Bronchial epithelial cell (primary cell): Measurements from ENCODE around the gene APMAP. TPM values are rescaled to one million over a fixed set of nuclear protein-coding genes. Genes with fewer than 3 reads are reported as not detected.

Experiments used
- DNase-seq: peaks from one replicate; pipeline ENCODE4 v3.0.0-alpha.2; 2010; ENCODE audit warnings: low read depth
- FAIRE-seq: peaks from 2 replicates; lab custom pipeline; 2011; peaks lifted over from hg19 to GRCh38; lab: Jason Lieb, UNC
- H3K27me3 ChIP-seq: 2 replicates; pipeline ENCODE4 v1.5.1; 2011; ENCODE audit warnings: low read length; ENCODE audit not compliant: control insufficient read depth, insufficient read depth
- H3K36me3 ChIP-seq: 2 replicates; pipeline ENCODE4 v1.5.1; 2011; ENCODE audit warnings: low read length; ENCODE audit not compliant: control insufficient read depth, insufficient read depth
- H3K4me3 ChIP-seq: 2 replicates; pipeline ENCODE4 v1.5.1; 2011; ENCODE audit warnings: mild to moderate bottlenecking, low read depth, low read length, control low read depth
- CTCF ChIP-seq: IDR thresholded peaks from 2 replicates; pipeline ENCODE4 v1.5.1; 2011; ENCODE audit warnings: mild to moderate bottlenecking, moderate library complexity, low read length, control low read depth, inconsistent platforms; ENCODE audit not compliant: insufficient read depth, severe bottlenecking
- total RNA-seq: library from RNA; depleted of rRNA; stranded (reverse); fragments of >200 nt; gene quantifications from 2 replicates; pipeline ENCODE4 v1.2.1, GENCODE V29; 2014

APMAP gene
- total RNA-seq, 1 donor from 2014 or later: 207 TPM

- no peak for DNase-seq
- H3K27me3 ChIP-seq: peaks cover 1% of the 10 kb centered on the region
- TF ChIP-seq CTCF: no peak
- FAIRE-seq: no peak
- H3K36me3 ChIP-seq: no peaks in the 10 kb centered on the region
- H3K4me3 ChIP-seq: no peak overlapping the region
Measured at GRCh38 chr20:25038103-25038410, 45.5 kb upstream of the APMAP start.

DNA sequence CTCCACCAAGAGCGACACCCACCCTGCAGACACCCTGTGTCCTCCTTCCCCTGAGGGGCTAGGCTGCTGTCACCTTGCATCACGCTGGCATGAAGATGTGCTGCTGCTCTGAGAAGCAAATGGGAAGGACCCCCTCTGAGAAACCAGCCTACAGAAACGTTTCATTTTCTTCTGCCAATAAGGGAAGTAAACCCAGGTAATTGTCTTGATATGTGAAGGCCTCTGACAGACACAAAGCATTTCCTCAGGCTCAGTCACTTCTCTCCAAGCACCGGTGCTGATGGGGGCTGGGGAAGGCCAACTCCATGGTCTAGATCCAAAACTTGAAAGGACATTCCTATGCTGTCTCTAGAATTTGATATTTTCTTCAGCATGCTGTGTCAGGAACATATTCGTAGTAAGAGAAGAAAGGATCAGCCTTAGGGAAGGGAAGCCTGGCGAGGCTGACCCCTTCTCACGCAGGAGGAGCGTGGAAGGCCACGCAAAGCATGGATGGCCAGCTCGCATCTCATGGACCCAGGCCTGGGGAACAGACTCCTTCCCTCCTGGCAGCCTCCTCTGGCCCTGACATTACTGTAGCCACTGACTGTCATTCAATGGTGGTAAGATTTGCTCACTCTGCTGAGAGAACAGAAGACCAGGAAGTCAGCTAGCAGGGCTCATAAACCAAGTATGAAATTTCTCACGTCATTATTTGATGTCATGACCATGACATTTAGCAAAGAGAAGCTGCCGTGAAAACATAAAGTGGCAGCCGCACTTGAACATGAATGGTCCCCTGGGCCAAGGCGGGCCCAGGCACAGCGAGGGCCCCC, 44.9 kb upstream of the APMAP start:
- no peak overlapping the region for H3K4me3 ChIP-seq
- H3K27me3 ChIP-seq: peaks cover 1% of the 10 kb centered on the region
- no peak for FAIRE-seq
- no peak for DNase-seq
- TF ChIP-seq CTCF: no peak
- H3K36me3 ChIP-seq: no peaks in the 10 kb centered on the region

- Histone ChIP-seq H3K4me3 (no peak overlapping the region), H3K27me3 (peaks cover 1% of the 10 kb centered on the region), H3K36me3 (no peaks in the 10 kb centered on the region)
- DNase-seq (no peak), FAIRE-seq (no peak)
- no peak for TF ChIP-seq CTCF
Measured at GRCh38 chr20:25036331-25036936, 43.9 kb upstream of the APMAP start.

DNA sequence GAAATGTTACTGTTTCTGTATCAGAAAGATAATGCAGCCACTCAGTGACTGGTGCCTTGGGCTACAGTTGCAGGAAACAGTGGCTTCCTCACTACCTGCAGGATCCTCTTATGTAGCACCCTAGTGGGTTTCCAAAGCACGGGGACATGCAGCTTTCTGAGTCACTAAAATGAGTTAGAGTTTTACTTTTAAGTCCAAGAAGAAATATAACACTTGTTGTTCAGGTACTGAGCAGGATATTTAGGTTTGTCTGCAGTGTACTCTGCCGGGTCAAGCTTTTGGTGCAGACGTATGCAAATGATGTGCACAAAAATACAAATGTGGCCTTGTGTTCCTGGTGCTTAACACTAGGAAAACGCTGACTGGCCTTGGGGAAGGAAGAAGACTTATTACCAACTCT, 43.4 kb upstream of the APMAP start:
- Histone ChIP-seq H3K4me3 (no peak overlapping the region), H3K36me3 (no peaks in the 10 kb centered on the region), H3K27me3 (peaks cover 1% of the 10 kb centered on the region)
- TF ChIP-seq CTCF: no peak
- DNase-seq (no peak), FAIRE-seq (no peak)

DNA sequence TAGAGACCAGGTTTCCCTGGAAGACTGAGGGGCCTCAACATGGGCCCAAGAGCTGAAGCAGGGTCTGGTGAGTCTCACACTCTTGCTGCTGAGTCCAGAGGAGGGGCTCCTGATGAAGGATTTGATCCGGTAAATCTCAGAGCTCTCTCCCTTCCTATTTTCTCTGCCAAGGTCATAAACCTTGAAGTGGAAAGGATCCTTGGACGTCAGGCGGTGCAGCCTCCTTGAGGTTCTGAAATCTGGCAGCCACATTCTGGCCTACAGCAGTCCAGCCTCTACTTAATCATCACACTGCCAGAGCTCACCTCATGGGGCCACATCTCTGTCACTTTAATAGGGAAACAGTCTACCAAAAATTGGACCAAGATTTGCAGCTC, 41.4 kb upstream of the APMAP start:
- Histone ChIP-seq H3K36me3 (no peaks in the 10 kb centered on the region), H3K27me3 (peaks cover 1% of the 10 kb centered on the region), H3K4me3 (no peak overlapping the region)
- no peak for DNase-seq
- no peak for TF ChIP-seq CTCF
- FAIRE-seq: no peak
